ENCODE results near the gene SELENOI.
"Not testable (repeated sequence)": the region's sequence is repeated elsewhere in the genome, so short reads cannot be mapped to it uniquely, and the experiment has no call there.

Gene SELENOI

GRCh38 chr2:26369664-26370063 is 23.7 kb downstream of the SELENOI start:
- peaks cover 12% of the 10 kb centered on the region for H3K79me1 ChIP-seq (replicated peaks; ENCODE audit: low read length, poor library complexity, severe bottlenecking)
- H2AK5ac ChIP-seq (ENCODE audit: low read length, severe bottlenecking); H2BK5ac ChIP-seq (ENCODE audit: low read depth, low read length, poor library complexity, severe bottlenecking); H3K18ac ChIP-seq (ENCODE audit: low read depth in 1 of 2, low read length in 2 of 2); H3K4me1 ChIP-seq (ENCODE audit: control insufficient read depth, insufficient read depth, low read depth, low read length); H2BK120ac ChIP-seq (ENCODE audit: low read depth, low read length); H4K91ac ChIP-seq (ENCODE audit: low read length); DNase-seq; H3K4me3 ChIP-seq (ENCODE audit: insufficient read depth in 1 of 2, low read depth in 1 of 2, low read length in 2 of 2); H2AFZ ChIP-seq (ENCODE audit: low read depth, low read length); H2BK15ac ChIP-seq (ENCODE audit: low read depth, poor library complexity, severe bottlenecking); H3K14ac ChIP-seq (ENCODE audit: low read length in 2 of 2); H3K4me2 ChIP-seq (ENCODE audit: low read length, poor library complexity, severe bottlenecking); H2BK12ac ChIP-seq (ENCODE audit: low read length in 2 of 2); H4K8ac ChIP-seq (ENCODE audit: low read length); H3K27ac ChIP-seq (ENCODE audit: low read length, poor library complexity, severe bottlenecking); H3K23ac ChIP-seq (ENCODE audit: low read length in 2 of 2); H3K4ac ChIP-seq (ENCODE audit: low read depth in 1 of 2, low read length in 2 of 2); H3K27me3 ChIP-seq (ENCODE audit: control insufficient read depth in 1 of 2, insufficient read depth in 1 of 2, low read length in 2 of 2); H3K9ac ChIP-seq (ENCODE audit: low read length); H3K9me3 ChIP-seq (ENCODE audit: control insufficient read depth, low read length): not testable (repeated sequence)
- H3K36me3 ChIP-seq (ENCODE audit: control insufficient read depth in 1 of 2, insufficient read depth in 2 of 2, low read depth in 1 of 2, low read length in 2 of 2): peaks cover 11 to 66% of the 10 kb centered on the region in 2 experiments
- WGBS: no CpG with 5 or more reads among the region's 2 CpGs

DNA sequence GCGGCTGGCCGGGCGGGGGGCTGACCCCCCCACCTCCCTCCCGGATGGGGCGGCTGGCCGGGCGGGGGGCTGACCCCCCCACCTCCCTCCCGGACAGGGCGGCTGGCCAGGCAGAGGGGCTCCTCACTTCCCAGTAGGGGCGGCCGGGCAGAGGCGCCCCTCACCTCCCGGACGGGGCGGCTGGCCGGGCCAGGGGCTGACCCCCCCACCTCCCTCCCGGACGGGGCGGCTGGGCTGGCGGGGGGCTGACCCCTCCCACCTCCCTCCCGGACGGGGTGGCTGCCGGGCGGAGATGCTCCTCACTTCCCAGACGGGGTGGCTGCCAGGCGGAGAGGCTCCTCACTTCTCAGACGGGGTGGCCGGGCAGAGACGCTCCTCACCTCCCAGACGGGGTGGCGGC is 25.0 kb downstream of the SELENOI start:
- not testable (repeated sequence) for H2AK5ac ChIP-seq (ENCODE audit: low read length, severe bottlenecking); H3K18ac ChIP-seq (ENCODE audit: low read depth in 1 of 2, low read length in 2 of 2); H2BK12ac ChIP-seq (ENCODE audit: low read length in 2 of 2); H3K23ac ChIP-seq (ENCODE audit: low read length in 2 of 2); H3K27ac ChIP-seq (ENCODE audit: low read length, poor library complexity, severe bottlenecking); H2AFZ ChIP-seq (ENCODE audit: low read depth, low read length); H3K9me3 ChIP-seq (ENCODE audit: control insufficient read depth, low read length); H3K4ac ChIP-seq (ENCODE audit: low read depth in 1 of 2, low read length in 2 of 2); H2BK5ac ChIP-seq (ENCODE audit: low read depth, low read length, poor library complexity, severe bottlenecking); H3K4me3 ChIP-seq (ENCODE audit: insufficient read depth in 1 of 2, low read depth in 1 of 2, low read length in 2 of 2); H3K27me3 ChIP-seq (ENCODE audit: control insufficient read depth in 1 of 2, insufficient read depth in 1 of 2, low read length in 2 of 2); H3K9ac ChIP-seq (ENCODE audit: low read length); H3K14ac ChIP-seq (ENCODE audit: low read length in 2 of 2); DNase-seq; H2BK120ac ChIP-seq (ENCODE audit: low read depth, low read length); H4K91ac ChIP-seq (ENCODE audit: low read length); H3K4me2 ChIP-seq (ENCODE audit: low read length, poor library complexity, severe bottlenecking); H3K4me1 ChIP-seq (ENCODE audit: control insufficient read depth, insufficient read depth, low read depth, low read length); H4K8ac ChIP-seq (ENCODE audit: low read length); H2BK15ac ChIP-seq (ENCODE audit: low read depth, poor library complexity, severe bottlenecking)
- Histone ChIP-seq H3K36me3 (ENCODE audit: control insufficient read depth in 1 of 2, insufficient read depth in 2 of 2, low read depth in 1 of 2, low read length in 2 of 2) (peaks cover 8 to 71% of the 10 kb centered on the region in 2 experiments), H3K79me1 (replicated peaks; ENCODE audit: low read length, poor library complexity, severe bottlenecking) (peaks cover 13% of the 10 kb centered on the region)
- WGBS: 98% methylated on average over 8 of the region's 31 CpGs

GRCh38 chr2:26376799-26377198 is 30.9 kb downstream of the SELENOI start:
- H4K91ac ChIP-seq (ENCODE audit: low read length): no peak overlapping the region
- no peak for DNase-seq
- no peak overlapping the region for H2BK12ac ChIP-seq (ENCODE audit: low read length in 2 of 2)
- 100% methylated on average over 1 of the region's 1 CpG for WGBS
- H3K4ac ChIP-seq (ENCODE audit: low read depth in 1 of 2, low read length in 2 of 2): no peak overlapping the region
- peaks cover 23% of the 10 kb centered on the region for H3K79me1 ChIP-seq (replicated peaks; ENCODE audit: low read length, poor library complexity, severe bottlenecking)
- peaks cover 10 to 82% of the 10 kb centered on the region in 2 experiments for H3K36me3 ChIP-seq (ENCODE audit: control insufficient read depth in 1 of 2, insufficient read depth in 2 of 2, low read depth in 1 of 2, low read length in 2 of 2)
- H3K27ac ChIP-seq (ENCODE audit: low read length, poor library complexity, severe bottlenecking): no peak overlapping the region
- H3K9me3 ChIP-seq (ENCODE audit: control insufficient read depth, low read length): no peaks in the 10 kb centered on the region
- H2BK120ac ChIP-seq (ENCODE audit: low read depth, low read length): no peak overlapping the region
- H3K4me1 ChIP-seq (ENCODE audit: control insufficient read depth, insufficient read depth, low read depth, low read length): no peaks in the 10 kb centered on the region
- no peak overlapping the region for H3K23ac ChIP-seq (ENCODE audit: low read length in 2 of 2)
- H3K4me3 ChIP-seq (ENCODE audit: insufficient read depth in 1 of 2, low read depth in 1 of 2, low read length in 2 of 2): no peak overlapping the region
- H2BK5ac ChIP-seq (ENCODE audit: low read depth, low read length, poor library complexity, severe bottlenecking): no peak overlapping the region
- H4K8ac ChIP-seq (ENCODE audit: low read length): no peak overlapping the region
- no peak overlapping the region for H2BK15ac ChIP-seq (ENCODE audit: low read depth, poor library complexity, severe bottlenecking)
- H3K27me3 ChIP-seq (ENCODE audit: control insufficient read depth in 1 of 2, insufficient read depth in 1 of 2, low read length in 2 of 2): no peaks in the 10 kb centered on the region
- H2AK5ac ChIP-seq (ENCODE audit: low read length, severe bottlenecking): no peak overlapping the region
- no peak overlapping the region for H2AFZ ChIP-seq (ENCODE audit: low read depth, low read length)
- no peak overlapping the region for H3K4me2 ChIP-seq (ENCODE audit: low read length, poor library complexity, severe bottlenecking)
- H3K18ac ChIP-seq (ENCODE audit: low read depth in 1 of 2, low read length in 2 of 2): no peak overlapping the region
- no peak overlapping the region for H3K9ac ChIP-seq (ENCODE audit: low read length)
- H3K14ac ChIP-seq (ENCODE audit: low read length in 2 of 2): no peak overlapping the region

GRCh38 chr2:26380281-26380680 is 34.3 kb downstream of the SELENOI start:
- H3K27me3 ChIP-seq (ENCODE audit: control insufficient read depth in 1 of 2, insufficient read depth in 1 of 2, low read length in 2 of 2): no peaks in the 10 kb centered on the region

More at GRCh38 chr2:26380281-26380680, 34.3 kb downstream of the SELENOI start:
- no peak overlapping the region for H2BK15ac ChIP-seq (ENCODE audit: low read depth, poor library complexity, severe bottlenecking)
- no peak overlapping the region for H4K8ac ChIP-seq (ENCODE audit: low read length)
- no peak overlapping the region for H2BK5ac ChIP-seq (ENCODE audit: low read depth, low read length, poor library complexity, severe bottlenecking)
- no peak overlapping the region for H3K18ac ChIP-seq (ENCODE audit: low read depth in 1 of 2, low read length in 2 of 2)
- H3K9ac ChIP-seq (ENCODE audit: low read length): no peak overlapping the region
- no peaks in the 10 kb centered on the region for H3K4me1 ChIP-seq (ENCODE audit: control insufficient read depth, insufficient read depth, low read depth, low read length)
- DNase-seq: no peak
- H2BK12ac ChIP-seq (ENCODE audit: low read length in 2 of 2): no peak overlapping the region
- no peaks in the 10 kb centered on the region for H3K9me3 ChIP-seq (ENCODE audit: control insufficient read depth, low read length)
- H3K4me3 ChIP-seq (ENCODE audit: insufficient read depth in 1 of 2, low read depth in 1 of 2, low read length in 2 of 2): no peak overlapping the region
- H3K79me1 ChIP-seq (replicated peaks; ENCODE audit: low read length, poor library complexity, severe bottlenecking): peaks cover 19% of the 10 kb centered on the region
- H2AK5ac ChIP-seq (ENCODE audit: low read length, severe bottlenecking): no peak overlapping the region
- 100% methylated on average over 1 of the region's 2 CpGs for WGBS
- H3K4me2 ChIP-seq (ENCODE audit: low read length, poor library complexity, severe bottlenecking): no peak overlapping the region
- H4K91ac ChIP-seq (ENCODE audit: low read length): no peak overlapping the region
- peaks cover 3 to 66% of the 10 kb centered on the region in 2 experiments for H3K36me3 ChIP-seq (ENCODE audit: control insufficient read depth in 1 of 2, insufficient read depth in 2 of 2, low read depth in 1 of 2, low read length in 2 of 2)
- no peak overlapping the region for H3K23ac ChIP-seq (ENCODE audit: low read length in 2 of 2)
- no peak overlapping the region for H3K14ac ChIP-seq (ENCODE audit: low read length in 2 of 2)
- H2BK120ac ChIP-seq (ENCODE audit: low read depth, low read length): no peak overlapping the region
- no peak overlapping the region for H3K27ac ChIP-seq (ENCODE audit: low read length, poor library complexity, severe bottlenecking)
- no peak overlapping the region for H2AFZ ChIP-seq (ENCODE audit: low read depth, low read length)
- no peak overlapping the region for H3K4ac ChIP-seq (ENCODE audit: low read depth in 1 of 2, low read length in 2 of 2)

All from mesenchymal stem cell (in vitro differentiated cells and primary cell).